ENCODE measurements around the gene MCEMP1. TPM values are rescaled to one million over a fixed set of nuclear protein-coding genes. Genes with fewer than 3 reads are reported as not detected.

The MCEMP1 gene
- total and polyA plus RNA-seq, 2 of the 13 experiments (the other 11 are each of a cell fraction or from before 2014, with no cell fraction given): not detected

DNA sequence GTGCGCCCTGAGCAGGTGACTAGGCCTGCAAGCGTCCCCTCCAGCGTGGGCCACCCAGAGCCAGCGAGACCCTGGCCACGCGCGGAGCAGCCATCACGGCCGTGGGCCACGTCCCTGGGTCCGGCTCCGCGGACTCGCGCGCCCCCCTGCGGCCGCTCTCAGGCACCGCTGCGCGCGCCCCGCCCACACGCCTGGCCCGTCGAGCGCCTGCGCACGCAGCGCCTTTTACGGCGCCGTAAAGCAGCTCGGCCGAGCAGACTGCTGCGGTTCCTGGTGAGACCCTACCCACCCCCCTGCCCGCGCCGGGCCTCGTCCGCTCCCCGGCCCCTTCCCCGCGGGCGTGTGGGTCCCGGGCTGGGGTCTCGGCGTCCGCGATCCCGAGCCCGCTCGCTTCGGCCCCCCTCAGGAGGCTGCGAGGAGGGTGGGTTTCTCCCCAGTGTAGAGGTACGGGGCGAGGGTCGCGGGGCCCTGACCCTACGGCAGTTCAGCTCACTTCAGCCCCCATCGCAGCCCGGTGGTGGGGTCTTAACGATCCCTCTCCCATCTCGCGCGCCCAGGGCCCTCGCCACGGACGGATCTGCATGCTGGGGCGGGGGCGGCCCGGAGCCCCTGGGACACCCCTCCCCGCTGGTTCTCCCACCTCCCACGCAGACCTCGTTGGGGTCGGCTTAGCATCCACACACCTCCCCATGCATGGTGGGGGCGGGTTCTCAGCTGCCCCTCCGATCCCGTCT, 3.9 kb downstream of the MCEMP1 start, which contains the start of gene TRAPPC5 (continued):
- TF ChIP-seq SCMH1 (CRISPR knock-in tag; IDR thresholded peaks at IDR 0.05; ENCODE audit: borderline replicate concordance) (no peak), NCOR1 (IDR thresholded peaks at IDR 0.05; ENCODE audit: borderline replicate concordance, low read length) (no peak), ZNF672 (CRISPR knock-in tag; IDR thresholded peaks at IDR 0.05) (no peak), ZNF781 (CRISPR knock-in tag; IDR thresholded peaks at IDR 0.05; ENCODE audit: borderline replicate concordance, not compliant biosample characterization) (no peak), KDM5B (CRISPR knock-in tag; IDR thresholded peaks at IDR 0.05; ENCODE audit: borderline replicate concordance) (peak; percentile 71; the same call in 1 of the 2 replicates), HNRNPUL1 (IDR thresholded peaks at IDR 0.05; ENCODE audit: low read depth, low read length) (no peak), ZNF569 (CRISPR knock-in tag; IDR thresholded peaks at IDR 0.05; ENCODE audit: borderline replicate concordance) (no peak), MAZ (IDR thresholded peaks at IDR 0.05; ENCODE audit: borderline replicate concordance, low read depth, low read length) (peak; percentile 43; the same call in 1 of the 2 replicates), MAZ (CRISPR knock-in tag; IDR thresholded peaks at IDR 0.05; ENCODE audit: low read depth) (peak; percentile 90)
- TF ChIP-seq, protein P1, sequence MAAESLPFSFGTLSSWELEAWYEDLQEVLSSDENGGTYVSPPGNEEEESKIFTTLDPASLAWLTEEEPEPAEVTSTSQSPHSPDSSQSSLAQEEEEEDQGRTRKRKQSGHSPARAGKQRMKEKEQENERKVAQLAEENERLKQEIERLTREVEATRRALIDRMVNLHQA (CRISPR knock-in tag; IDR thresholded peaks at IDR 0.05): no peak
- TF ChIP-seq, protein P2, sequence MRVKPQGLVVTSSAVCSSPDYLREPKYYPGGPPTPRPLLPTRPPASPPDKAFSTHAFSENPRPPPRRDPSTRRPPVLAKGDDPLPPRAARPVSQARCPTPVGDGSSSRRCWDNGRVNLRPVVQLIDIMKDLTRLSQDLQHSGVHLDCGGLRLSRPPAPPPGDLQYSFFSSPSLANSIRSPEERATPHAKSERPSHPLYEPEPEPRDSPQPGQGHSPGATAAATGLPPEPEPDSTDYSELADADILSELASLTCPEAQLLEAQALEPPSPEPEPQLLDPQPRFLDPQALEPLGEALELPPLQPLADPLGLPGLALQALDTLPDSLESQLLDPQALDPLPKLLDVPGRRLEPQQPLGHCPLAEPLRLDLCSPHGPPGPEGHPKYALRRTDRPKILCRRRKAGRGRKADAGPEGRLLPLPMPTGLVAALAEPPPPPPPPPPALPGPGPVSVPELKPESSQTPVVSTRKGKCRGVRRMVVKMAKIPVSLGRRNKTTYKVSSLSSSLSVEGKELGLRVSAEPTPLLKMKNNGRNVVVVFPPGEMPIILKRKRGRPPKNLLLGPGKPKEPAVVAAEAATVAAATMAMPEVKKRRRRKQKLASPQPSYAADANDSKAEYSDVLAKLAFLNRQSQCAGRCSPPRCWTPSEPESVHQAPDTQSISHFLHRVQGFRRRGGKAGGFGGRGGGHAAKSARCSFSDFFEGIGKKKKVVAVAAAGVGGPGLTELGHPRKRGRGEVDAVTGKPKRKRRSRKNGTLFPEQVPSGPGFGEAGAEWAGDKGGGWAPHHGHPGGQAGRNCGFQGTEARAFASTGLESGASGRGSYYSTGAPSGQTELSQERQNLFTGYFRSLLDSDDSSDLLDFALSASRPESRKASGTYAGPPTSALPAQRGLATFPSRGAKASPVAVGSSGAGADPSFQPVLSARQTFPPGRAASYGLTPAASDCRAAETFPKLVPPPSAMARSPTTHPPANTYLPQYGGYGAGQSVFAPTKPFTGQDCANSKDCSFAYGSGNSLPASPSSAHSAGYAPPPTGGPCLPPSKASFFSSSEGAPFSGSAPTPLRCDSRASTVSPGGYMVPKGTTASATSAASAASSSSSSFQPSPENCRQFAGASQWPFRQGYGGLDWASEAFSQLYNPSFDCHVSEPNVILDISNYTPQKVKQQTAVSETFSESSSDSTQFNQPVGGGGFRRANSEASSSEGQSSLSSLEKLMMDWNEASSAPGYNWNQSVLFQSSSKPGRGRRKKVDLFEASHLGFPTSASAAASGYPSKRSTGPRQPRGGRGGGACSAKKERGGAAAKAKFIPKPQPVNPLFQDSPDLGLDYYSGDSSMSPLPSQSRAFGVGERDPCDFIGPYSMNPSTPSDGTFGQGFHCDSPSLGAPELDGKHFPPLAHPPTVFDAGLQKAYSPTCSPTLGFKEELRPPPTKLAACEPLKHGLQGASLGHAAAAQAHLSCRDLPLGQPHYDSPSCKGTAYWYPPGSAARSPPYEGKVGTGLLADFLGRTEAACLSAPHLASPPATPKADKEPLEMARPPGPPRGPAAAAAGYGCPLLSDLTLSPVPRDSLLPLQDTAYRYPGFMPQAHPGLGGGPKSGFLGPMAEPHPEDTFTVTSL (CRISPR knock-in tag; IDR thresholded peaks at IDR 0.05; ENCODE audit: borderline replicate concordance): no peak
- TF ChIP-seq, protein P3, sequence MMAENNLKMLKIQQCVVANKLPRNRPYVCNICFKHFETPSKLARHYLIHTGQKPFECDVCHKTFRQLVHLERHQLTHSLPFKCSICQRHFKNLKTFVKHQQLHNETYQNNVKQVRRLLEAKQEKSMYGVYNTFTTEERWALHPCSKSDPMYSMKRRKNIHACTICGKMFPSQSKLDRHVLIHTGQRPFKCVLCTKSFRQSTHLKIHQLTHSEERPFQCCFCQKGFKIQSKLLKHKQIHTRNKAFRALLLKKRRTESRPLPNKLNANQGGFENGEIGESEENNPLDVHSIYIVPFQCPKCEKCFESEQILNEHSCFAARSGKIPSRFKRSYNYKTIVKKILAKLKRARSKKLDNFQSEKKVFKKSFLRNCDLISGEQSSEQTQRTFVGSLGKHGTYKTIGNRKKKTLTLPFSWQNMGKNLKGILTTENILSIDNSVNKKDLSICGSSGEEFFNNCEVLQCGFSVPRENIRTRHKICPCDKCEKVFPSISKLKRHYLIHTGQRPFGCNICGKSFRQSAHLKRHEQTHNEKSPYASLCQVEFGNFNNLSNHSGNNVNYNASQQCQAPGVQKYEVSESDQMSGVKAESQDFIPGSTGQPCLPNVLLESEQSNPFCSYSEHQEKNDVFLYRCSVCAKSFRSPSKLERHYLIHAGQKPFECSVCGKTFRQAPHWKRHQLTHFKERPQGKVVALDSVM (CRISPR knock-in tag; IDR thresholded peaks at IDR 0.05): no peak
- TF ChIP-seq, protein P4, sequence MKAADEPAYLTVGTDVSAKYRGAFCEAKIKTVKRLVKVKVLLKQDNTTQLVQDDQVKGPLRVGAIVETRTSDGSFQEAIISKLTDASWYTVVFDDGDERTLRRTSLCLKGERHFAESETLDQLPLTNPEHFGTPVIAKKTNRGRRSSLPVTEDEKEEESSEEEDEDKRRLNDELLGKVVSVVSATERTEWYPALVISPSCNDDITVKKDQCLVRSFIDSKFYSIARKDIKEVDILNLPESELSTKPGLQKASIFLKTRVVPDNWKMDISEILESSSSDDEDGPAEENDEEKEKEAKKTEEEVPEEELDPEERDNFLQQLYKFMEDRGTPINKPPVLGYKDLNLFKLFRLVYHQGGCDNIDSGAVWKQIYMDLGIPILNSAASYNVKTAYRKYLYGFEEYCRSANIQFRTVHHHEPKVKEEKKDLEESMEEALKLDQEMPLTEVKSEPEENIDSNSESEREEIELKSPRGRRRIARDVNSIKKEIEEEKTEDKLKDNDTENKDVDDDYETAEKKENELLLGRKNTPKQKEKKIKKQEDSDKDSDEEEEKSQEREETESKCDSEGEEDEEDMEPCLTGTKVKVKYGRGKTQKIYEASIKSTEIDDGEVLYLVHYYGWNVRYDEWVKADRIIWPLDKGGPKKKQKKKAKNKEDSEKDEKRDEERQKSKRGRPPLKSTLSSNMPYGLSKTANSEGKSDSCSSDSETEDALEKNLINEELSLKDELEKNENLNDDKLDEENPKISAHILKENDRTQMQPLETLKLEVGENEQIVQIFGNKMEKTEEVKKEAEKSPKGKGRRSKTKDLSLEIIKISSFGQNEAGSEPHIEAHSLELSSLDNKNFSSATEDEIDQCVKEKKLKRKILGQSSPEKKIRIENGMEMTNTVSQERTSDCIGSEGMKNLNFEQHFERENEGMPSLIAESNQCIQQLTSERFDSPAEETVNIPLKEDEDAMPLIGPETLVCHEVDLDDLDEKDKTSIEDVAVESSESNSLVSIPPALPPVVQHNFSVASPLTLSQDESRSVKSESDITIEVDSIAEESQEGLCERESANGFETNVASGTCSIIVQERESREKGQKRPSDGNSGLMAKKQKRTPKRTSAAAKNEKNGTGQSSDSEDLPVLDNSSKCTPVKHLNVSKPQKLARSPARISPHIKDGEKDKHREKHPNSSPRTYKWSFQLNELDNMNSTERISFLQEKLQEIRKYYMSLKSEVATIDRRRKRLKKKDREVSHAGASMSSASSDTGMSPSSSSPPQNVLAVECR (CRISPR knock-in tag; IDR thresholded peaks at IDR 0.05; ENCODE audit: borderline replicate concordance): peak; percentile 69; the same call in 1 of the 2 replicates
- TF ChIP-seq, protein P5, sequence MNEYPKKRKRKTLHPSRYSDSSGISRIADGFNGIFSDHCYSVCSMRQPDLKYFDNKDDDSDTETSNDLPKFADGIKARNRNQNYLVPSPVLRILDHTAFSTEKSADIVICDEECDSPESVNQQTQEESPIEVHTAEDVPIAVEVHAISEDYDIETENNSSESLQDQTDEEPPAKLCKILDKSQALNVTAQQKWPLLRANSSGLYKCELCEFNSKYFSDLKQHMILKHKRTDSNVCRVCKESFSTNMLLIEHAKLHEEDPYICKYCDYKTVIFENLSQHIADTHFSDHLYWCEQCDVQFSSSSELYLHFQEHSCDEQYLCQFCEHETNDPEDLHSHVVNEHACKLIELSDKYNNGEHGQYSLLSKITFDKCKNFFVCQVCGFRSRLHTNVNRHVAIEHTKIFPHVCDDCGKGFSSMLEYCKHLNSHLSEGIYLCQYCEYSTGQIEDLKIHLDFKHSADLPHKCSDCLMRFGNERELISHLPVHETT (CRISPR knock-in tag; conservative IDR thresholded peaks at IDR 0.05): no peak

Measured in HepG2 (cell line).